HG03196 (cell line): ENCODE results near the gene AUTS2.

Experiments used
- ATAC-seq: cut with Tn5 transposase; IDR thresholded peaks from one replicate; pipeline ENCODE4 v1.9.1; 2021; ENCODE audit not compliant: unreplicated experiment

Gene AUTS2

GRCh38 chr7:70098133-70098561, 499.9 kb downstream of the AUTS2 start:
- ATAC-seq, result no peak

- no peak for ATAC-seq
These were observed 500.8 kb downstream of the AUTS2 start for GRCh38 chr7:70098905-70099672.

- no peak for ATAC-seq
These were observed 506.0 kb downstream of the AUTS2 start for GRCh38 chr7:70104243-70104642.

GRCh38 chr7:70113078-70113477, 514.8 kb downstream of the AUTS2 start:
- no peak for ATAC-seq

DNA sequence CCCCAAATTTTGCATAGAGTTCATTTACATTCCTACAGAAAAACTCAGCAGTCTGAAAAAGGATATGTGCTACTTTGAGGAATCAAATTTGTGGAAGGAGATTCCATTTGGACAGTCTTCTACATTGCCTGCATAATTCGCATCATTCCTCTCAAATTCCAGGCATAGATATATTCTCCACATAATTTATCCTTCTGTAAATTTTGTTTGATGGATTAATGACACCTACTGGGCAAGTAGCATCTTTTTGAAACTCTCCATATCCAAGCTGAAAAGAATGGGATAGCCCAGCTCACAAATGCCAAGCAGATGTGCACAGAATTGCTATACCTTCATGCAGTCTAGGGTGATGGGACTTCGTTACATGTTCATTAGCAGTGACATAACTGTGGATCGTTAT, 515.3 kb downstream of the AUTS2 start:
- no peak for ATAC-seq

DNA sequence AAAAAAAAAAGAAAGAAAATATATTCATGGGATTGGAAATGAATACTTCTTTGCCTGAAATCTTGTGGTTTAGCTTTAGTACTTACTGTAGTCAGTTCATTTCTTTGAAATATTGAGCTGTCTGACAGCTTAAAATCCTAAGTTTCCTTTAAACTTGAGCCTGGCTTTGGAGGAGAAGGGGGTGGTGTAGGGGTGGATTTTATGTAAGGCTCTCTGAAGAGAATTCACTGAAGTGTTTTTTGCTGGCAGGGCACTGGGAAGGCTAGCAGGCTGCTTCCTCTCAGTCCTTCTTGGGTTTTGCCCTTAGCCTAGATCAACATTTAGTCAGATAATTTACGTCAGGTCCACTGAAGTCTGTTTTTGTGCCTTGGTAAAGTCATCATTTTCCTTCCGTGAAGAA, 516.5 kb downstream of the AUTS2 start:
- ATAC-seq, result no peak

GRCh38 chr7:70116244-70116643, 518.0 kb downstream of the AUTS2 start:
- no peak for ATAC-seq

DNA sequence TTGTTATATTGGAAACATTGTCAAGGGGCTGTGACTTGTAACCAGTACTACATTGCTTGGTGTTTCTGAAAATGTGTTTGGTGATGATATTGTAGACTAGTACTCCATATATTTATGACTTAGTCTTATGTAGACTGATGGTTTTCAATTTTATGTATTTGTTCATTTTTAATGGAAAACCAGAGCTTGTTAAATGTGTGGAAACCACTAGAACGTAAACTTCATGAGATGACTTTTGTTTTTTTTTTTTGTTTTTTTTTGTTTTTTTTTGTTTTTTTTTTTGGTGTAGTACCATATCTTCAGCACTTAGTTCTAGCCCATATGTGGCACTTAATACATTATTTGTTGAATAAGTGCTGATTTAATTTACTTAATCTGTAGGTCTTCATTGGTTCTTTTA, 518.6 kb downstream of the AUTS2 start:
- no peak for ATAC-seq

DNA sequence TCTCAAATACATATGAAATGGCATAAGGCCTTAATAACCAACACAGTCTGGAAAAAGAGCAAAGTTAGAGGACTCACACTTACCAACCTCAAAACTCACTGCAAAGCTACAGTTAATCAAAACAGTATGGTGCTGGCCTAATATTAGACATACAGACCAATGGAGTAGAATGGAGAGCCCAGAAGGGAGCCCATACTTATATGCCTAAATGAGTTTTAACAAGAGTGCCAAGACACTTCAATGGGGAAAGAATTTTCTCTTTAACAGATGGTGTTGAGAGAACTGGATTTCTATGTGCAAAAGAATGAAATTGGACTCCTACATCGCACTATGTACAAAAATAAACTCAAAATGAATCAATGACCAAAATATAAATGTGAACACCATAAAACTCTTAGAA, 522.6 kb downstream of the AUTS2 start:
- ATAC-seq, result no peak

- ATAC-seq, result no peak
These were observed 533.5 kb downstream of the AUTS2 start for GRCh38 chr7:70131817-70132216.

DNA sequence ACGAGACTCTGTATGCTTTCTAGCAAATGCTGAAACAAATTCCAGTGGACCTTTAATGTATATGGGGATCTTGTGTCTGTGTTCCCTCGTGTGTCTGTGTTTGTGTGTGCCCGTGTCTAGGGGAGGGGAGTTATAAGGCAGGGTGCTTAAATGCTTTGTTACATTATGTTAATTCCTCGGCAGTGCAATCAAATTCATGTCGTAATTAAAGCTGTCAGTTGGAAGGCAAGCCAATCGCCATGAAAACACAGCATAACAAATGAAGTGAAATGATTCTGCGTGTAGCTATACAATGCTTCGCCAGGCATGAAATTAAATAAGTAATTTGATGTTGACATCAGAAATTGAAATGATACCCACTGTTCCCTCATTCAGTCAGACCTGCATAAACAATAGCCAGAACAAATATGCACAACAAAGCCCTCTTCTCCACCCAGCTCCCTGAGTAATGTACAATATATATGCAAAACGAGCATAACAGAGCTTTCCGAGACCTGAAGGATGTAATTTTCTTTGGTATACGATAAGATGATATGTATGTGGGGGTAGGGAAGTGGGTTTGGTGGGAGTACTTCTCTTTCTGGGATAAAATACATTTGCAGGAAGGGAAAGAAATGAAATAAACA, 534.1 kb downstream of the AUTS2 start:
- no peak for ATAC-seq

GRCh38 chr7:70132852-70133690, 534.8 kb downstream of the AUTS2 start:
- ATAC-seq, result no peak

GRCh38 chr7:70134029-70134770, 535.9 kb downstream of the AUTS2 start:
- ATAC-seq, result no peak

DNA sequence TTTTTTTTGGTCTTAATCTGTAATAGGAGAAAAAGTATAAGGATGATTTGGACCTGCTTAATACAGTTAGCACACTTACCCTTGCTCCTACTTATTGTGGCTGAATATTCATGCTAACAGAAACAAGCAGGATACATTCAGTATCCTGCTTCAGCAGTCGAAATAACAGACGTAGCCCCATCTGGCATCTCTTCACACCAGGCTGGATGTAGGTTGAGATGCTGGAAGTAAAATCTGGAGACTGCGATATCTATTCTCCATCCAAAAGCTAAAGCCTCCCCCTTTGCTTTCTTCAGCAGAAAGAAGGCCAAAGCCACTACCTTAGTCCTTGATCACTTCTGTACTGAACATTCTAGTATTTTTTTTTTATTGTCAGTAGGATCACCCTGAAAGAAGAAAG, 537.4 kb downstream of the AUTS2 start:
- no peak for ATAC-seq

- no peak for ATAC-seq
These were observed 538.9 kb downstream of the AUTS2 start for GRCh38 chr7:70137126-70137525.

DNA sequence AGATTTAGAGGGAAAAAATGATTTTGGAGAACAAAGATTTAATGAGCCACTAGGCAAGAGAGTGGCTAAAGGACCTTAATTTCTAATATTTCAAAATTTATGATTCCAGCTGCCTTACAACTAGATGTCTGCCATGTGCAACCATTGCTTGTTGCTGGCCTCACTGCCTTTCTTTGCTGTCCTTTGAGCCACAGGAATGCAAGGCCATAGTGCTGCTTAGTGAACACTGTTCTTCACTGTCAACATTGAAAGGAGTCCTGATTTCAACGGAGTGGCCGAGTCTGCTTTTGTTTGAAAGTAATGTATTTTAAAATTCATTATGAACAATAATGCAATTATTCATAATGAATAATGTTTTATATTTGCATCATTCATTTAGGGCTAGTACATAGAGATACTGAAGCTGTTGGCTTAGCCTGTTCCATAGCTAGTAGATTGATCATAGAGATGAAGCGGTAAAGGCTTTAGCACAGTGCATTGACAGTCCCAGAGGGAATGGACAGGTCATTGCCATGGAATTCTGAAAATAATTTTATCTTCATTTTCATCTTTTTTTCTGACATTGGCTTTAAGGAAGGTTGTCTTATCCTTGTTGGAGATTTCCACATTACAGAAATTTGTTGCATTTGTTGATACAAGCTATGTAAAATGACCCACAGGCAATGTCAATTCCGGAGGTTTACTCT, 544.1 kb downstream of the AUTS2 start:
- no peak for ATAC-seq

- no peak for ATAC-seq
These were observed 545.1 kb downstream of the AUTS2 start for GRCh38 chr7:70143075-70144044.

- ATAC-seq, result no peak
These were observed 550.7 kb downstream of the AUTS2 start for GRCh38 chr7:70148997-70149396.

DNA sequence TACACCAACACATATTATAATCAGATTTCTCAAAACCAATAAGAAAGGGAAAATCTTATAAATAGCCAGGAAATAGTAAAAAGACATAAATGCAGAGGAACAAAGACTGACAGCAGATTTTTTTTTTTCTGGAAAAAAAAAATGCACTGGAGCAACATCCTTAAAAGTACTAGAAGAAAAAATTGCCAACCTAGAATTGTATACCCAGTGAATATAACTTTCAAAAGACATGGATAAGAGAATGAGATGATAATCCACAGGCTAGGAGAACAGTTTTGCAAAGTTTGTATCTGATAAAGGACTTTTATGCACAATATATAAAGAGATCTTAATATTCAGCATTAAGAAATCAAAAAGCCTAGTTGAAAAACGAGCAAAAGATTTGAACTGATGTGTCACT, 554.0 kb downstream of the AUTS2 start:
- ATAC-seq, result no peak
